B cell (primary cell): Measurements from ENCODE around the gene MLLT3. TPM values are rescaled to one million over a fixed set of nuclear protein-coding genes. Genes with fewer than 3 reads are reported as not detected.
A peak's percentile ranks its signal among the peaks of the same experiment; 100 is the strongest.

Experiments
- ATAC-seq: fragments of 200-7000 bp; cut with Tn5 transposase; one replicate; pipeline ENCODE4 v1.10.0; 2021; ENCODE audit warnings: low read depth, mild to moderate bottlenecking, moderate number of reproducible peaks, moderate library complexity
- CTCF ChIA-PET: fragments of 350-600 bp; sonication (Branson Sonifier 250); formaldehyde crosslinking; loops from one replicate; lab custom pipeline; 2021; ENCODE audit warnings: antibody characterized with exemption, inconsistent platforms; lab: Charles Lee
- POLR2A ChIA-PET: fragments of 350-600 bp; sonication (Branson Sonifier 250); formaldehyde crosslinking; loops from one replicate; lab custom pipeline; 2021; ENCODE audit warnings: antibody characterized with exemption; lab: Charles Lee
- DNase-seq: peaks from one replicate; pipeline ENCODE4 v3.0.0; 2013
- H2AFZ ChIP-seq: 2 replicates; pipeline ENCODE4 v1.6.1; 2012; ENCODE audit warnings: mild to moderate bottlenecking, low read depth, low read length; ENCODE audit not compliant: insufficient read depth, poor library complexity, severe bottlenecking
- H3K27ac ChIP-seq, 2 donors: 1 replicate in 1 of 2; 2 replicates in 1 of 2; pipeline ENCODE4 v1.5.1; 2012 to 2013; ENCODE audit warnings: low read length in 2 of 2, mild to moderate bottlenecking in 2 of 2, moderate library complexity in 1 of 2
- H3K27me3 ChIP-seq, 4 experiments: fragments of 200-600 bp in 1 of 4; sonication (generic) in 1 of 4; replicated peaks in 1 of 4; 1 replicate in 2 of 4; 2 replicates in 2 of 4; pipeline versions ENCODE4 v1.6.1 to v1.7.0; 2013 to 2016; ENCODE audit warnings: low read length in 3 of 4, mild to moderate bottlenecking in 2 of 4, mixed read lengths in 1 of 4, moderate library complexity in 1 of 4; ENCODE audit not compliant: insufficient read depth in 4 of 4, control insufficient read depth in 3 of 4; ENCODE audit errors: control extremely low read depth in 1 of 4
- H3K36me3 ChIP-seq, 2 experiments: replicated peaks in 1 of 2; 1 replicate in 1 of 2; 2 replicates in 1 of 2; pipeline versions ENCODE4 v1.6.1 to v1.7.1; 2013; ENCODE audit warnings: low read length in 1 of 2; ENCODE audit not compliant: insufficient read depth in 2 of 2, control insufficient read depth in 1 of 2; ENCODE audit errors: control extremely low read depth in 1 of 2, extremely low read depth in 1 of 2
- H3K4me1 ChIP-seq, 2 donors: fragments of 200-600 bp in 1 of 2; sonication (generic) in 1 of 2; 1 replicate in 1 of 2; 2 replicates in 1 of 2; pipeline versions ENCODE4 v1.5.1 to v1.6.1; 2013 to 2017; ENCODE audit warnings: low read length in 2 of 2; ENCODE audit not compliant: control insufficient read depth in 2 of 2, insufficient read depth in 2 of 2
- H3K4me2 ChIP-seq: replicated peaks from 2 replicates; pipeline ENCODE3; 2012; ENCODE audit warnings: mild to moderate bottlenecking, low read depth, low read length; ENCODE audit not compliant: poor library complexity, severe bottlenecking
- H3K4me3 ChIP-seq, 5 experiments: fragments of 200-600 bp in 1 of 5; sonication (generic) in 1 of 5; 1 replicate in 3 of 5; 2 replicates in 2 of 5; pipeline versions ENCODE4 v1.5.1 to v1.7.0; 2011 to 2016; ENCODE audit warnings: low read length in 4 of 5, mild to moderate bottlenecking in 4 of 5, low read depth in 2 of 5, control low read depth in 1 of 5, moderate library complexity in 1 of 5; ENCODE audit not compliant: insufficient read depth in 1 of 5; ENCODE audit errors: control extremely low read depth in 1 of 5, extremely low read depth in 1 of 5
- H3K79me2 ChIP-seq: fragments of 200-600 bp; sonication (generic); one replicate; pipeline ENCODE4 v1.6.0; 2016; ENCODE audit warnings: low read length; ENCODE audit not compliant: control insufficient read depth, insufficient read depth
- H3K9ac ChIP-seq: fragments of 200-600 bp; sonication (generic); 2 replicates; pipeline ENCODE4 v1.6.1; 2017; ENCODE audit warnings: mild to moderate bottlenecking, low read length, moderate library complexity
- H3K9me3 ChIP-seq, 3 donors: one replicate each; pipeline versions ENCODE4 v1.6.1 to v1.7.1; 2013; ENCODE audit warnings: low read length in 2 of 3; ENCODE audit not compliant: control insufficient read depth in 2 of 3, insufficient read depth in 1 of 3; ENCODE audit errors: control extremely low read depth in 1 of 3
- H4K20me1 ChIP-seq: 2 replicates; pipeline ENCODE4 v1.6.0; 2012; ENCODE audit warnings: mild to moderate bottlenecking, low read length; ENCODE audit not compliant: insufficient read depth, control insufficient read depth, poor library complexity, severe bottlenecking
- H3K27ac Mint-ChIP-seq: one replicate; pipeline ENCODE4 v1.8.0; 2021; ENCODE audit warnings: mixed read lengths
- H3K27me3 Mint-ChIP-seq: one replicate; pipeline ENCODE4 v1.8.0; 2021; ENCODE audit warnings: mixed read lengths
- H3K4me1 Mint-ChIP-seq: one replicate; pipeline ENCODE4 v1.8.0; 2021; ENCODE audit warnings: mixed read lengths
- H3K4me3 Mint-ChIP-seq: one replicate; pipeline ENCODE4 v1.8.0; 2021; ENCODE audit warnings: mixed read lengths
- H3K9me3 Mint-ChIP-seq: one replicate; pipeline ENCODE4 v1.8.0; 2022; ENCODE audit warnings: mixed read lengths; ENCODE audit not compliant: insufficient read depth
- EZH2 ChIP-seq: IDR thresholded peaks from 2 replicates; pipeline ENCODE4 v1.6.1; 2012; ENCODE audit warnings: borderline replicate concordance, low read depth, mild to moderate bottlenecking, moderate library complexity, low read length; ENCODE audit not compliant: insufficient read depth, poor library complexity, severe bottlenecking
- WGBS: methylation state at CpG from one replicate; pipeline ENCODE4 v1.1.5; 2013; ENCODE audit warnings: missing lambda C conversion rate; ENCODE audit not compliant: insufficient coverage; 5-methylcytosine and 5-hydroxymethylcytosine counted together
- intact Hi-C: fragments of 100-400 bp; cut with micrococcal nuclease; formaldehyde crosslinking; loops from one replicate; pipeline ENCODE4 v1.10.0; 2022
- polyA plus RNA-seq: library from polyadenylated mRNA; depleted of rRNA; stranded (reverse); fragments of >200 nt; gene quantifications from 2 replicates; pipeline ENCODE4 v1.2.3, GENCODE V29; 2012
- total RNA-seq, 2 donors: library from RNA; stranded (reverse); fragments of 120-200 nt in 1 of 2; gene quantifications; 1 replicate in 1 of 2; 2 replicates in 1 of 2; pipeline versions ENCODE4 v1.2.3 to v1.2.4, GENCODE V29; 2013 to 2022
- TF ChIP-seq, protein P1 (sequence below): fragments of 200-600 bp; IDR thresholded peaks from one replicate; pipeline ENCODE4 v1.8.0; 2022; ENCODE audit warnings: antibody characterized with exemption, mild to moderate bottlenecking

The MLLT3 gene
- total and polyA plus RNA-seq, 2 donors (not counting 1 experiment from before 2014, with no cell fraction given): 3.4 to 3.6 TPM

DNA sequence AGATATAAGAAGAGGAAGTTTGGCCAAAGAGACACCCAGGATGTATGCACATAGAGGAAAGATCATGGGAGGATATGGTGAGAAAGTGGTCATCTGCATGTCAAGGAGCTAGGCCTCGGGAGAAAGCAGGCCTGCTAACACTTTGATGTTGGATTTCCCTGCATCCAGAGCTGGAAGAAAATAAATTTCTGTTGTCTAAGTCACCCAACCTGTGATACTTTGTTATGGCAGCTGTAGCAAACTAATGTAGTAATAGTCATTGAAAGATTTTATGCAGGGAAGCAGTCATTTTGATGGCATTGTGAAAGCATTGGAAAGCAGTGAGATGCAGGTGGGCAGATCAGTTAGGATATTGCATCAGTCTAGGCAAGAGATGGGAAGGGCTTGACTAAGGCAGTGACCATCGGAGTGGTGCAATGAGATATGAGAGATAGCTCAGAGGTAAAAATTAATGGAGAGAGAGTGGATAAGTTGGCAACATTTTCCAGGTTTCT, 37.2 kb upstream of the MLLT3 start:
- Histone ChIP-seq H3K4me3 (no peak overlapping the region), H3K27me3 (peaks cover 0 to 4% (median 0%) of the 10 kb centered on the region in 4 experiments), H3K4me1 (peaks cover 3 to 17% of the 10 kb centered on the region in 2 donors), H3K27ac (no peak overlapping the region), H3K79me2 (peaks cover 10% of the 10 kb centered on the region), H3K9me3 (no peaks in the 10 kb centered on the region), H2AFZ (peak overlapping the region; percentile 73), H4K20me1 (peaks cover 4% of the 10 kb centered on the region), H3K4me2 (peak overlapping the region; percentile 63), H3K9ac (no peak overlapping the region), H3K36me3 (peaks cover 0 to 1% of the 10 kb centered on the region in 2 experiments)
- no peak for ATAC-seq
- no peak for DNase-seq
- 96% methylated on average over 2 of the region's 2 CpGs for WGBS
- peaks cover 18% of the 10 kb centered on the region for H3K27me3 Mint-ChIP-seq
- no peaks in the 10 kb centered on the region for H3K9me3 Mint-ChIP-seq
- CTCF ChIA-PET: interaction anchor here (1.5 kb wide), 1 partner anchor 25 kb away, joined by 6 read pairs; the partner anchor contains the start of gene FOCAD
- TF ChIP-seq, protein P1, sequence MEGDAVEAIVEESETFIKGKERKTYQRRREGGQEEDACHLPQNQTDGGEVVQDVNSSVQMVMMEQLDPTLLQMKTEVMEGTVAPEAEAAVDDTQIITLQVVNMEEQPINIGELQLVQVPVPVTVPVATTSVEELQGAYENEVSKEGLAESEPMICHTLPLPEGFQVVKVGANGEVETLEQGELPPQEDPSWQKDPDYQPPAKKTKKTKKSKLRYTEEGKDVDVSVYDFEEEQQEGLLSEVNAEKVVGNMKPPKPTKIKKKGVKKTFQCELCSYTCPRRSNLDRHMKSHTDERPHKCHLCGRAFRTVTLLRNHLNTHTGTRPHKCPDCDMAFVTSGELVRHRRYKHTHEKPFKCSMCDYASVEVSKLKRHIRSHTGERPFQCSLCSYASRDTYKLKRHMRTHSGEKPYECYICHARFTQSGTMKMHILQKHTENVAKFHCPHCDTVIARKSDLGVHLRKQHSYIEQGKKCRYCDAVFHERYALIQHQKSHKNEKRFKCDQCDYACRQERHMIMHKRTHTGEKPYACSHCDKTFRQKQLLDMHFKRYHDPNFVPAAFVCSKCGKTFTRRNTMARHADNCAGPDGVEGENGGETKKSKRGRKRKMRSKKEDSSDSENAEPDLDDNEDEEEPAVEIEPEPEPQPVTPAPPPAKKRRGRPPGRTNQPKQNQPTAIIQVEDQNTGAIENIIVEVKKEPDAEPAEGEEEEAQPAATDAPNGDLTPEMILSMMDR: no peak
- no peak for TF ChIP-seq EZH2
- intact Hi-C loops: no loop called here
- H3K4me1 Mint-ChIP-seq: no peaks in the 10 kb centered on the region
- H3K27ac Mint-ChIP-seq: no peak overlapping the region
- POLR2A ChIA-PET: interaction anchor here (1.3 kb wide), 1 partner anchor 25 kb away, joined by 3 read pairs; the partner anchor contains the start of gene FOCAD
- H3K4me3 Mint-ChIP-seq: no peak overlapping the region
